ENCODE measurements around the gene SLC22A17. TPM values are rescaled to one million over a fixed set of nuclear protein-coding genes. Genes with fewer than 3 reads are reported as not detected.

SLC22A17 gene
- total RNA-seq: 1 to 10 TPM; 2.1 to 2.2 TPM

DNA sequence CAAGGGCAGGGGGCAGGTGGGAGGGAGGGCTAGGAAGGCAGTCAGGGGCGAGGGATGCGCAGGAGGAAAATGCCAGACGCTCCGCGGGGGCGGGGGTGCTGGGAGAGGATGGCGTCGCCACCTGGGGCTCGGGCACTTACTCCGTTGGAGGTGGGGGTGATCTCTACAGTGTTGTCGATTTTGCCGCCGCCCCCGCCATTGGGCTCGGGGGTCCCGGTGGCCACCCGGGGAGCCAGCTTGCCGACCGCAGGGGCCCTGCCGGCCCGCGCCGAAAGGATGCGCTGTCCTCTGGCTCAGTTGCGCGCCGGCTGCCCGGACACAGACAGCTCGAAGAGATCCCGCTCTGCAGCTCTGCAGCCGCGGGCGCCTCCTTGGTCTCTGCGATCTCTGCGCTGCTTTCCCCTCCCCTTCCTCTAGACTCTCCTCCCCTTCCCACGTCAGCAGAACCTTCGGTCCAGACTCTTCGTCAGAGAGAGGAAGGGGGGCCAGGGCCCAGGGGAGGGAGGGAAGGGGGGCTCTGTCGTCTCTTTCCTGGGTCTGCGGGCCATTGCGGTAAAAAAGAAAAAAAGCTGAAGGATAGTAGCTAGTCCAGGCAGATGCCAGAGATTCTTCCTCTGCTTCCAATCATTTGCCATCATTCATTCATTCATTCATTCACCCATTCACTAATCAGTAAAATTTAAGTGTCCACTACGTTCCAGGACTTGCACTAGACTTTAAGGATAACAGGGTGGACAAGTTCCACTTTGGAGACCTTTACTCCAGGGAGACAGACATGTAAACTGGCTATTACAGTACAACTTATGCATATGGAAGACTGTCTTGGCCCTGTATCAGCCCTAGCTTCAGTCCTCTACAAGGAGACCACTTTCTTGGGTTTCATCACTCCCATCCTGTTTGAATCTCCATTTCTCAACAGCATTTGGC is at the start of gene SLC22A17:
SLC22A17 (minus strand) TSS at position 382 of the 927 bp plus-strand sequence.

DNA sequence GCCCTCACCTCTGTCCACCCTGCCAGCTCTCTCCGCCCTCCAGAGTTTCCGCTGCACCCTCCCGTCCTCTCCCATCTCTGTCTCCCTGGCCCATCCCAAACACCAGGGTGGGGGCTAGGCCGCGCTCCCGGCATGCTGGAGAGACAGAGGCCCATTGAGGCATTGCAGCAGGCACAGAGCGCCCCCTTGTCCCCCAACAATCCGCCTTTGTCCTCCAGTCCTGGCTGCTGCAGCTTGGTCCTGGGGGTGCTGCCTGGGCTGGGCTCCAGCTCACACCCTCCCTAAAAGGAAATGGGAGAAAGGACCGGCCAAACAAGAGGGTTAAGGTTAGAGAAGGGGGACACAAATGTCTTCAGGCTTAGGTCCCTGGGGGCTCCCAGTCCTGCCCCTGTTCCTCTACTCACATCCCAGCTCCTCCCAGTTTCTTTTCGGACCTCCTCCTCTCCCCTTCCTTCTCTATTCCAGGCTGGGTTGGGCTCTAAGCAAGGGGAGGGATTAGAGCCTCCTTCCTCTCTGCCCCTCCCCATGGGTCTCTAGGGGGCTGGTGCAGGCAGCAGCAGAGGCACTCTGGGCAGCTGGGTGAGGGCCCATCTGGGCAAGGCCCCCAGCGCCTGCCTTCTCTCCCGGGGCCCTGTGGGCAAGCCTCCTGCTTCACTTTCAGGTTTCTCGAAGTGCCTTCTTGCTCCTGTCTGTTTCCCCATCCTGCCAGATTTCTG is 24.0 kb upstream of the SLC22A17 start, which contains the start of gene CMTM5:
CMTM5 (plus strand) TSS at position 565 of the 716 bp plus-strand sequence. CDS start 206 bp downstream, outside the sequence.

DNA sequence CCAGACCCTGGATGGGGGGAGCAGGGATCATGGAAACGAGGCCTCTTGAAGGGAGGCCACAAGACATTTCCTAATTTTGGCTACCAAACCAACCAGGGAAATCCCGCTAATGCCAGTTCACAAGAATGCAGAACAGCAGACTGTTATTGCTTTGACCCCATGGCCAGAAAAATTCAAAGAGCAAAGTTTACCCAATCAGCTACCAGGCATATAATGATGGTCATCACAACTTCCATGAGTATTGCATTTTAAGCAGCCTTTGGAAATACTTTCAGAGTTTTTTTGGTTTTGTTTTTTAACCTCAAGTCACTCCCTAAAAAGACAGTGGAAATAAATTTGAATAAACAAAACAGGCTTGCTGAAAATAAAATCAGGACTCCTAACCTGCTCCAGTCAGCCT is 19.8 kb upstream of the SLC22A17 start, which contains the start of gene IL25:
IL25 (plus strand) TSS at position 301 of the 400 bp plus-strand sequence.

DNA sequence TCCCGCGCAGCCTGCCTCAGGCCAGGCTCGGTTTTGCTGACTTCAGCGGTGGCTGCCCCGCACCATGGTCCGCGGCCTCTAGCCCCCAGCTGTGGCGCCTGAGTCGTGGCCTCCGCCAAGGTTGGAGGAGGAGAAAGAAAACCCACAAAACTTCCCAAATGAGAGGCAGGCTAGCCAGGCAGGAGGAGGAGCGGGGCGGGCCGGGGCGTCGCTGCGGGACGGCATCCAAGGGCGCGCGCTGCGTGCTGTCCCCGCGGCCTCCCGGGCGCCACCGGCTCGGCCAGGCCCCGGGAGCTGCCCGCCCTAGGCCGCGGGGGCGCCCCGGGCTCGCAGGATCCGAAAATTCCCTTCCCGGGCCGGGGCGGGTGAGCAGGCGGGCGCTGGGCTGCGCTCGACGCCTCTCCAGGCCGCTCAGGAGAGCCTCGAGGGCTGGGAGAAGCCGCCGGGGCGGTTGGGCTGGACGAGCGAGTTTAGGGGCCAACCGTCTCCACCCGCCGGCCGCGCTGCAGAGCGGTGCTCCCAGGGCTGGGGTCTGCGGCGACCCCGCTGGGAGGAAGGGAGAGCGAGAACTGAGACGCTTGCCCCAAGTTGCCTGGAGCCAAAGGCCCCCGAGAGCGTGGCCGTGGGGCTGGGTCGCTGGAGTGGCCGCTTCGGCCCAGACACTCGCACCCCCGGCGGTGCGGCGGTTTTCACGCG is 12.5 kb upstream of the SLC22A17 start, which contains the start of gene EFS:
EFS (minus strand) TSS at position 137 of the 696 bp plus-strand sequence. CDS start 147 bp downstream, outside the sequence.

DNA sequence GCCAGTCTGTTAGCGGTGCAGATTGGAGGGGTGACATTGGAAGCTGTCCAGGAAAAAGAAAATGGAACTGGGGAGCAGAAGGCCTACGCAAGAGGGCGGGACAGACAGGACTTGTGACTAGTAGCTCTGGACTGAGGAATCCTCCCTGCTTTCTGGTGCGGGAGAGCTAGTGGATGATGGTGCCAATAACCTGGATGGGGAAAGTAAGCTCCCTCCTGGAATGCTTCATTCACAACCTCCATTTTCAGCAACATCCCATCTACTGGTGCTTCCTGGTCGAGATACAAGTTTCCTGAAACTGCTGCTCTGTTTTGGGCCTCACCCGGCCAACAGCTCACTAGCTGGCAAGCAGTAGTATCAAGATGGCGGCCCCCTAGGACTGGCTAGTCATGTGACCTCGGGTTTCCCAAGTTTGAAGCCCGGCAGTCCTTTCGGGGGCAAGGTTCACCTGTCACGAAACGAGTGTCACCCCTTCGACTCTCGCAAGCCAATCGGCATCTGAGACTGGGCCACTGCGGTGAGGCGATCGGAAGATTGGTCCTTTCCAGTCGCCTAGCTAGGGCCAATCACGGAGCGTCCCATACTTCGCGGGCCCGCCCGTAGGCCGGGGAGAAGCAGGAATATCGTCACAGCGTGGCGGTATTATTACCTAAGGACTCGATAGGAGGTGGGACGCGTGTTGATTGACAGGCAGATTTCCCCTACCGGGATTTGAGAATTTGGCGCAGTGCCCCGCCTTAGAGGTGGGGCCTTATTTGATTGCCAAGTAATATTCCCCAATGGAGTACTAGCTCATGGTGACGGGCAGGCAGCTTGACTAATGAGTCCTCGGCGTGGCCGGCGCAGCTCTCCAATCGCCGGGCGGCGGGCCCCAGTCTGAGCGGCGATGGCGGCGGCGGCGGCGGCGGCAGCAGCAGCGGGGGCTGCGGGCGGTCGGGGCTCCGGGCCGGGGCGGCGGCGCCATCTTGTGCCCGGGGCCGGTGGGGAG is 31.8 kb downstream of the SLC22A17 start, which contains the start of gene PABPN1:
PABPN1 (plus strand) TSS at position 874 of the 988 bp plus-strand sequence; CDS start at position 887, 13 bp downstream.

DNA sequence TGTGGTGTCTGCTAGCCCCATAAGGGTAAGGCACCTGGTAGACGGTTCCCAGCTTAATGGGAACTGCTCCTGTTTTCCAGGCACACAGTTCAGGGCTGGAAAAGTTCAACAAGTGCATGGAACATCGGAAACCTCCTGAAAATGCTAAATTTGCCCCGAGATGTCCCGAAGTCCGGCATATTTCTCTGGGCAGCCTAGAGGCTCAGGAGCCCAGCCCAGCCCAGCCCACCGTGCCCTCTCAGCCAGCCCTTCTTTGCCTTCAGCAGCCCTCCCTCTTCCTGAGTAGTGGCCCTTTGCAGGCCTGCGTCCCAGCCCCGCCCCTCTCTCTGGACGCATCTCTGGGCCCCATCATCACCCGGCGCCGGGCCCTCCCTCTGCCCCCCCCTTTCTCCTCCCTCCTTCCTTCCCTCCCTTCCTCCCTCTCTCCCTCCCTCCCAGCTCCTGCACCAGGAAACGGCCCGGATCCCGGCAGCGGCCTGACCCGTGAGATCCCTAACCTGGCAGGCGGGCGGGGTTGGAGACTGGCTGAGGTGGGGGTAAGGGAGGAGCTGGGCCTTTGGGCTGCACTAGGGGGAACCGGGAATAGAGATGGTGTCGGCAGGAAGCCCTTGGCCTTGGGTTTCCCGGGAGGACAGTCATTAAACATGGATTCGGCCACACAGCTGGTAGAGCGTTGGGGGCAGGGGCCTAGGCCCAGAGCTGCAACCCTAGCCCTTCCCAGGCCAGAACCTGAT is 46.1 kb downstream of the SLC22A17 start, which contains the start of gene BCL2L2:
BCL2L2 (plus strand) TSS at position 422 of the 734 bp plus-strand sequence. CDS start 935 bp downstream, outside the sequence.

DNA sequence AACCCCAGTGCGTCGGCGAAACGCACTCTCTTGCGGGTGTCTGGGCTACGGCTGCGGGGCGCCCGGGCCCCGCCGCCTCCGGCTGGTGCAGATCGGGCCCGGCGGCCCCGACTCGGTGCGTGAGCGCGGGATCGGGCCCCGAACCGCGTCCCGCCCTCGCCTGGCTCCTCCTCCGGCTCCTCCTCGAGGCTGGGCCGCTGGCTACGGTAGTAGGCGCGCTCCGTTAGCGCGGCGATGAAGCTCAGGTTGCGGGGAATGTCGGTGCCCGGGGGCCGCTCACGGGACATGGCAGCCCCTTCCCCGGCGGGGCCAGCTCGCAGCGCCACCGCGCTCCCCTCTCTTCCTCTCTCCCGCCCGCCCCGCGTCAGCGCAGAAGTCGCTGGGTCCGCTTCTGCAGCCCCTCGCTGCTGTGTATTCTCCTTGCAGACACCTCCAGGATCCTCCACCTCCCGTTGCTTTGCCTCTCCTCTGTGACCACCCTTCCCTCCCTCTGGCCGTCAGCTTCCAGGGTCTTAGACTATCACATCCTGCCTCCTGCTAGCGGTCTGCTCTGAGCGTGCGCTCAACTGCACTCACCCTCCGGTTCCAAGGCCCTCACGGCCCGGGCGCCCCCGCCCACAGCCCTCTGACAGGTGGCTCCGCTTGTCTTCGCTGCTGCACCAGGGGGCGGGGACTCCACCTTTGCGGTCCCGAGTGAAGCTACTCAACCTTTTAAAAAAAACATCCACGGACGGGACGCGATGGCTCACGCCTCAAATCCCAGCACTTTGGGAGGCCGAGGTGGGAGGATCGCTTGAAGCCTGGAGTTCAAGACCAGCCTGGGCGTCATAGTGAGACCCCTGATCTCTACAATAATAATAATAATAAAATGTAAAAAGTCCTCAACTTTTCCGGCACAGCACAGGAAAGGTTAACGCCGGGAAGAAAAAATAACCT is 50.1 kb downstream of the SLC22A17 start, which contains the start of gene PPP1R3E:
PPP1R3E (minus strand) TSS at position 570 of the 936 bp plus-strand sequence; CDS start at position 287, 283 bp downstream.

Small RNAs within 50 kb of the gene (microRNA-seq; reads per million reads assigned to microRNA genes)
- gene MIR208A (ENCODE audit: borderline microRNAs expressed, borderline replicate concordance): not detected

Other genes with a start within 250 kb of the SLC22A17 start
- gene CIROP, start 247.9 kb downstream of the SLC22A17 start, total RNA-seq: not detected
- gene CEBPE, start 233.6 kb downstream of the SLC22A17 start, total RNA-seq: 1 to 10 TPM in 1 of 2 experiments, under 1 TPM in 1; 0.96 to 1.0 TPM
- under 1 TPM; 0.22 to 0.40 TPM for gene SLC7A8, start 169.2 kb downstream of the SLC22A17 start, total RNA-seq
- gene RNF212B, start 115.0 kb downstream of the SLC22A17 start, total RNA-seq: not detected
- 10 to 100 TPM; 13.4 to 13.5 TPM for gene HOMEZ, start 66.8 kb downstream of the SLC22A17 start, total RNA-seq
- gene PPP1R3E, start 50.0 kb downstream of the SLC22A17 start, total RNA-seq: 10 to 100 TPM; 46.0 to 56.1 TPM
- gene BCL2L2, start 46.1 kb downstream of the SLC22A17 start, total RNA-seq: 1 to 10 TPM; 2.1 to 3.0 TPM
- 100 to 1,000 TPM; 186 to 197 TPM for gene PABPN1, start 31.4 kb downstream of the SLC22A17 start, total RNA-seq
- gene EFS, start 12.3 kb upstream of the SLC22A17 start, total RNA-seq: not detected
- not detected for gene IL25, start 19.9 kb upstream of the SLC22A17 start, total RNA-seq
- not detected for gene CMTM5, start 24.2 kb upstream of the SLC22A17 start, total RNA-seq
- not detected for gene MYH6, start 55.4 kb upstream of the SLC22A17 start, total RNA-seq
- gene MYH7, start 82.8 kb upstream of the SLC22A17 start, total RNA-seq: not detected
- gene NGDN, start 116.8 kb upstream of the SLC22A17 start, total RNA-seq: 10 to 100 TPM; 41.3 to 42.3 TPM
- gene ZFHX2, start 198.9 kb upstream of the SLC22A17 start, total RNA-seq: under 1 TPM; 0.53 to 0.93 TPM
- 10 to 100 TPM; 10.3 to 13.4 TPM for gene THTPA, start 203.4 kb upstream of the SLC22A17 start, total RNA-seq
- gene AP1G2, start 214.9 kb upstream of the SLC22A17 start, total RNA-seq: 100 to 1,000 TPM; 299 to 314 TPM
- gene JPH4, start 225.9 kb upstream of the SLC22A17 start, total RNA-seq: under 1 TPM; 0.07 to 0.10 TPM